MCF 10A (cell line): Measurements from ENCODE around the gene SRRT. TPM values are rescaled to one million over a fixed set of nuclear protein-coding genes. Genes with fewer than 3 reads are reported as not detected.

ENCODE experiments used
- BruUV-seq: library from RNA; stranded (reverse); fragments of 400-500 nt; replicated peaks from 2 replicates; lab custom pipeline; 2021; lab: Mats Ljungman, UMichigan
- CTCF ChIA-PET: fragments of 300-600 bp; sonication (Branson Sonifier 250); formaldehyde crosslinking; extraction: SDS; loops from one replicate; lab custom pipeline; 2021; ENCODE audit warnings: antibody characterized with exemption, inconsistent platforms; lab: Yijun Ruan, JAX
- POLR2A ChIA-PET: fragments of 300-600, 350-650 bp; sonication (Branson Sonifier 250); formaldehyde crosslinking; extraction: SDS; loops from one replicate; lab custom pipeline; 2020; ENCODE audit warnings: antibody characterized with exemption, inconsistent platforms; lab: Yijun Ruan, JAX
- DNase-seq: peaks from one replicate; pipeline ENCODE4 v3.0.0-alpha.2; 2018; ENCODE audit not compliant: unreplicated experiment
- H3K27ac Mint-ChIP-seq: one replicate; pipeline ENCODE4 v1.8.0; 2022; ENCODE audit warnings: mild to moderate bottlenecking, low read depth, mixed read lengths; ENCODE audit not compliant: unreplicated experiment
- H3K27me3 Mint-ChIP-seq: one replicate; pipeline ENCODE4 v1.8.0; 2022; ENCODE audit warnings: mixed read lengths; ENCODE audit not compliant: insufficient read depth, unreplicated experiment
- H3K36me3 Mint-ChIP-seq: one replicate; pipeline ENCODE4 v1.8.0; 2022; ENCODE audit warnings: mild to moderate bottlenecking, moderate library complexity, mixed read lengths; ENCODE audit not compliant: insufficient read depth, unreplicated experiment
- H3K4me1 Mint-ChIP-seq: one replicate; pipeline ENCODE4 v1.8.0; 2022; ENCODE audit warnings: mixed read lengths; ENCODE audit not compliant: insufficient read depth, unreplicated experiment
- H3K4me3 Mint-ChIP-seq: one replicate; pipeline ENCODE4 v1.8.0; 2022; ENCODE audit warnings: mild to moderate bottlenecking, moderate library complexity, mixed read lengths; ENCODE audit not compliant: unreplicated experiment
- H3K9me3 Mint-ChIP-seq: one replicate; pipeline ENCODE4 v1.8.0; 2022; ENCODE audit warnings: mixed read lengths; ENCODE audit not compliant: unreplicated experiment
- CTCF ChIP-seq: fragments of 200-600 bp; IDR thresholded peaks from one replicate; pipeline ENCODE4 v1.8.0; 2022; ENCODE audit warnings: antibody characterized with exemption, mild to moderate bottlenecking; ENCODE audit not compliant: unreplicated experiment
- intact Hi-C: fragments of 100-400 bp; cut with micrococcal nuclease; formaldehyde crosslinking; loops from 2 replicates; pipeline ENCODE4 v1.14.1; 2022
- total RNA-seq: library from RNA; stranded (reverse); gene quantifications from 2 replicates; pipeline ENCODE4 v1.2.3, GENCODE V29; 2022

The SRRT gene
- total RNA-seq, 1 experiment from 2014 or later = 111 TPM

- DNase-seq = no peak
- H3K36me3 Mint-ChIP-seq = peaks cover 13% of the 10 kb centered on the region
- peaks cover 13% of the 10 kb centered on the region for H3K4me1 Mint-ChIP-seq
- intact Hi-C loops = no loop called here
- no peak overlapping the region for H3K27ac Mint-ChIP-seq
- CTCF ChIA-PET = no interaction called here
- no TSS peak for BruUV-seq
- H3K4me3 Mint-ChIP-seq = no peak overlapping the region
- no peak for TF ChIP-seq CTCF
- no peaks in the 10 kb centered on the region for H3K9me3 Mint-ChIP-seq
- H3K27me3 Mint-ChIP-seq = no peaks in the 10 kb centered on the region
- POLR2A ChIA-PET = no interaction called here
These were observed 44.5 kb upstream of the SRRT start for GRCh38 chr7:100830396-100830795.

- intact Hi-C loops = no loop called here
- CTCF ChIA-PET = interaction anchor here (1.0 to 1.2 kb wide), 2 partner anchors 30 to 269 kb away, joined by 3 to 5 read pairs; no protein-coding TSS in a partner anchor
- BruUV-seq = no TSS peak
These were observed 42.6 kb upstream of the SRRT start for GRCh38 chr7:100832281-100832633.

GRCh38 chr7:100835903-100836811, 38.7 kb upstream of the SRRT start:
- no peak for TF ChIP-seq CTCF
- H3K4me1 Mint-ChIP-seq = peaks cover 10% of the 10 kb centered on the region
- BruUV-seq = no TSS peak
- DNase-seq = no peak
- peak overlapping the region; percentile 43 for H3K4me3 Mint-ChIP-seq
- H3K9me3 Mint-ChIP-seq = no peaks in the 10 kb centered on the region
- intact Hi-C loops = no loop called here
- ChIA-PET POLR2A (interaction anchor here (0.6 to 1.4 kb wide), 3 partner anchors 9 to 130 kb away, joined by 3 to 7 read pairs (median 3); partner anchors contain the start of gene EPHB4), CTCF (interaction anchor here (0.6 to 1.2 kb wide), 5 partner anchors 37 to 579 kb away, joined by 3 to 8 read pairs (median 5); partner anchors contain the start of gene POP7)
- H3K36me3 Mint-ChIP-seq = peaks cover 13% of the 10 kb centered on the region
- peak overlapping the region; percentile 91 for H3K27ac Mint-ChIP-seq
- no peaks in the 10 kb centered on the region for H3K27me3 Mint-ChIP-seq

More at GRCh38 chr7:100832281-100832633, 42.6 kb upstream of the SRRT start:
- H3K4me1 Mint-ChIP-seq = peaks cover 16% of the 10 kb centered on the region
- H3K36me3 Mint-ChIP-seq = peaks cover 13% of the 10 kb centered on the region
- no peak for DNase-seq
- TF ChIP-seq CTCF = no peak
- no peaks in the 10 kb centered on the region for H3K27me3 Mint-ChIP-seq
- H3K9me3 Mint-ChIP-seq = no peaks in the 10 kb centered on the region
- H3K27ac Mint-ChIP-seq = no peak overlapping the region
- POLR2A ChIA-PET = interaction anchor here (1.0 to 1.4 kb wide), 3 partner anchors 10 to 35 kb away, joined by 3 read pairs; partner anchors contain the start of genes SLC12A9 and TRIP6
- H3K4me3 Mint-ChIP-seq = no peak overlapping the region

- peaks cover 10% of the 10 kb centered on the region for H3K4me1 Mint-ChIP-seq
- peaks cover 13% of the 10 kb centered on the region for H3K36me3 Mint-ChIP-seq
- DNase-seq = no peak
- H3K9me3 Mint-ChIP-seq = no peaks in the 10 kb centered on the region
- peak overlapping the region; percentile 75 for H3K27ac Mint-ChIP-seq
- no peaks in the 10 kb centered on the region for H3K27me3 Mint-ChIP-seq
- intact Hi-C loops = no loop called here
- BruUV-seq = no TSS peak
- TF ChIP-seq CTCF = no peak
- ChIA-PET POLR2A (no interaction called here), CTCF (interaction anchor here (1.2 kb wide), 1 partner anchor 131 kb away, joined by 8 read pairs; the partner anchor contains the start of gene POP7)
- peak overlapping the region; percentile 65 for H3K4me3 Mint-ChIP-seq
These were observed 38.1 kb upstream of the SRRT start for GRCh38 chr7:100836812-100837098.
